ENCODE data around the gene FRS3.
"Not testable (repeated sequence)": the region's sequence is repeated elsewhere in the genome, so short reads cannot be mapped to it uniquely, and the experiment has no call there.

Gene FRS3

DNA sequence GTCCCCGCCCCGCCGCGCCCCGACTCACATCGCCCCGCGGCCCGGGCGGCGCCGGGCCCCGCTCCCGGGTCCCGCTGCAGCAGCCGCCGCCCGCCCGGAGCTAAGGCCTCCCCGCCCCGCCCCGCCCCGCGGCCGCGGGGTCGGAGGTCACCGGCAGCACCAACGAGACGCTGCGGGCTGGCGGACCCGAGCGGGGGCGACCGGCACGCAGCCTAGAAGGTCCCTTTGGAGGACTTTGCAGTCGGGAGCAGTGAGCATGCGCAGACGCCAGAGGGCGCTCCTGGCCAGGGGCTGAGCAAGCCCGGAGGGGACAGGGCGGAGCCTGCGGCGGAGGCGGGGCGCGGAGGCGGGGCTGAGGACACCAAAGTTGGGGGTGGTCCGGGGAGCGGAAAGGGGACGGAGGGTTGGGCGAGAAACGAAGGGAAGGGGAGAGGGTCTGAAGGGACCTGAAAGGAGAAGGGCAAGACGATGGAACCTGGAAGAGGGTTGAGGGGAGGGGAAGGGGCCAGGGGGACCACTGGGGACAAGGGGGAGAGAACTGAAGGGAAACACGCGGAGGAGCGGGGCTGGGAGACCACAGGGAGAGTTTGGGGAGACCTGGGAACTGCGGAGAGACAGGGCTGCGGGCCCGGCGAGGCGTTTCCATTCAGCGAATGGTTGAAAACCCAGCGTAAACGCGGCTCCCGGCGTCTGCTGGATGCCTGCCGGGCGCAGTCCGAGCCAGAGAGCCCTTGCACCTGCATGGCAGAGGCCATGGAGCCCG is at the start of gene FRS3:
TSS of gene FRS3 (minus strand) at position 113 of the 763 bp plus-strand sequence. CDS start 2,913 bp downstream, outside the sequence.
- no peak for FAIRE-seq

DNA sequence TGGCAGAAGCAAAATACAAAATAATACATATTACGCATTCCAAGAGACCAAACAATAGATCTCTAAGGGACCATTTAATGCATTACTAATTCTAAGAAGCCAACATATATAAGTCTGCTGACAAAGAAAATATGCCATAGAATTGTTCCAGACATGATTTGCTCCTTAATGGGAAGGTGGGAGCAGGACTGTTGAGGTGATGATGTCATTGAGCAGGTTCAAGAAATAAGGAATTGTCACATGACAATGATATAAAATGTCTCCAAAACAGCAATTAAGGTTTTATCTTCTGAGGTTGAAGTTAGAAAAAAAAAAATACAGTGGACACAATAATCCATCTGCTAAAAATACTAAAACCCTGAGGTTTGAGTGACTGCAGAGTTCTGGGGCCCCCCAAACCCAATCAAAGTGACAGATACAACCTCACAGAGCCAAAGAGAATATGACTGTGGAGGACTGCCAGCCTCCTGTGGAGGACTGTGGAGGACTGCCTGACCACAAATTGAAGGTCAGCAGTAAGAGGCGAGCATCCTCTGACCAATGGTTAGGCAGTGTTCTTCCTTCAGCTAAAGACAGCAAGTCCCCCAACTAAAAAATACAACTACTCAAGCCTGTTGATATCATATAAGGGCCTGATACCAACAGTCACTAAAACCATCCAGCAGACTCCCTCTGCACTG is 46.8 kb upstream of the FRS3 start:
- no peak for FAIRE-seq

DNA sequence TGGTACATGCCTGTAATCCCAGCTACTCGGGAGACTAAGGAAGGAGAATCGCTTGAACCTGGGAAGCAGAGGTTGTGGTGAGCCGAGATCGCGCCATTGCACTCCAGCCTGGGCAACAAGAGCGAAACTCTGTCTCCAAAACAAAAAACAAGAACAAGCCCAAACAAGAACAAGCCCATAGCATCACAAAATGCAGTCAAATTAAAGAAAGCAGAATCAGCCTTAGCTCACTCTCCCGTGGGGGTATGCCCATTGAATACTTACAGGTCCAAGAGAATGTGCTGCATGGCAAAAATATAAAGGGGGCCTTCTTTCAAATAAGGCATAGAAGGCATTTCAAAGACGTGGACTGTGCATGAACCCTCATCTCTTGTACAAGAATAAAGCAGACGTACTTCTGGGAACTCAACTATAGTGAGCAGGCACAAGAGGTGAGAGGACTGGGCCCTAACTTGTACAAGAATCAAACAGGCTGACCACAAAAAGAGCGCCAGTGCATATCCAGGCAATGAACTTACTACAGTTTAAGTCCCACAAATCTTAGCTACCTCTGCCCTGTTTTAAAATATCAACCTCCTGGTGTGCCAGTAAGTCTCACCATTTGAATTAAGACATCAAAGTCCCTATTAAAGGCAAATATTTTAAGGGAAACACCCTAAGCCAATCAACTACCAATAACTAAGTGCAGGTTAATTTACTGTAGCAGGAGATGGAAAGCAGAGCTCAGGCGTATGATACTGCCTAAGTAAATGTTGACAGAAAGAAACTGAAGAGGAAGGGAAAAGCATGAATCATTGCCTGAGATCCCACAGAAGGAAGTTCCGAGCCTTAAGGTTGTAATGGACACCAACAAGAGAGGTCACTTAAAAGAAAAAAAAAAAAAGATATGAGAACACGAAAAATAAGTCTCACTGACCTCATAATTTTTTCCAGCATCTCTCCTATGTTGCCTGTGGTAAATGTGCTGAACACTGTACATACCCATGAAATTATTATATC is 45.2 kb upstream of the FRS3 start:
- no peak for FAIRE-seq

DNA sequence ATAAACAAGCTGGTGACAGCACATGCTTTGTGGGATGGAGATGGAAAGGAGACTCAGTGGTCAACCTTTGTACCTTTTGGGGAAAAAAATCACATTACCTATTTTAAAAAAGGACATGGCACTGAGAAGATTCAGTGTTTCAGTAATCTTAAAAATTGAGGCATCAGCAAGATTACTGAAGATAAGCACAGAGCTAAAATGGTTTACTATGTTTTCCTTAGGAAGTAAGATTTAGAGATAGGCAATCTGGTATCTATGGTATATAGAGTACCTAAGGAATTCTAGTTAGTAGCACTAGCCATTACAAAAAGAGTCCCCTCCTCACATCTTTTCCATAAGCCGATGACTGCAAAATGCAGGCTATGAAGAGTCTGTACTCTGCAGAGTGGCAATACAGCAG is 43.5 kb upstream of the FRS3 start:
- FAIRE-seq: no peak

- no peak for FAIRE-seq
Observed at GRCh38 chr6:41822021-41822420, 42.3 kb upstream of the FRS3 start.

DNA sequence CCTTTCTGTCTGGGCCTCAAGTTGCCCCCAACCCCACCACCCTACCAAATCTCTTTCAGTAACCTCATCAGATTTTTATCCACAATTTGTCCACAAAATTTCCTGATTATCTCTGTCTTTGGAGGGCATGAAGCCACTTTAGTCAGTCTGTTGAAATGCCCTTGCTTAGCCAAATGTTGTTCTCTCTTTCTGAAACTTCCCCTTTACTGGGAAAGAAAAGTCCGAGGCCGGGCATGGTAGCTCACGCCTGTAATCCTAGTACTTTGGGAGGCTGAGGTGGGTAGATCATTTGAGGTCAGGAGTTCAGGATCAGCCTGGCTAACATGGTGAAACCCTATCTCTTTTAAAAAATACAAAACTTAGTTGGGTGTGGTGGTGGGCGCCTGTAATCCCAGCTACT is 41.6 kb upstream of the FRS3 start:
- FAIRE-seq: no peak

DNA sequence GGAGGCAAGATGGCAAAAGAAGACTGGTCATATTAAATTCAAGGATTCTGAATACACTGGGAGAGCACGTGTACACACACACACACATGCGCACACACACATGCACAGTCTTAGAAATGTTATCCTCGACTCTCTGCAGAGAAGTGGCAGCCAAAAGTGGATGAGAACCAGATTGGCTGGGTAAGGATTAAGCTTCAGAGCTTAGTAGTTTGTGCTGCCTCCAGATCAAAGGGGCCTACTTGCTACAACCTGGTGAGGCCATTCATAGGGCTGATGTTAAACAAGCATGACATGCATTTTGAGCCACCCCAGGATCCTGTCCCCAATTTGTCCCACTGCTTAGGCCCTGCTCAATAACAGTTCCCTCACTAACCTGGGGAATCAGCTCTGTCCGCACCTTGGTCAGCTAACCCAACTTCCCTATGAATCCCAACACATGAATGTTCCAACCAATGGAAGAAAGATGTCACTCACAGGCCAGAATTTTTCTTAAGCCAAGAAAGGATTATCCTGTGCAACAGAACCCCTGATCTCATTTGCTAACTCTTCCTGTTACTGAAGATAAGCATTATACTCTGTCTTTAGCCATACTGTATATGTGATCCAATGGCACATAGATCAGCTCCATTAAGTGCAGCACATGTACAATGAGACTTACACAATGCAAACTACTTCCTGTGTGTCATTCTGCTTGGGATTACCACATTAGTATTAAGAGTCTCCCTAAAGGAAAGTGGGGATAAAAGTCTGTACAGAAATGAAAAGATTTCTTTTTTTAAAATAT is 38.8 kb upstream of the FRS3 start:
- FAIRE-seq: no peak

GRCh38 chr6:41815587-41815986 is 35.9 kb upstream of the FRS3 start:
- FAIRE-seq: no peak

DNA sequence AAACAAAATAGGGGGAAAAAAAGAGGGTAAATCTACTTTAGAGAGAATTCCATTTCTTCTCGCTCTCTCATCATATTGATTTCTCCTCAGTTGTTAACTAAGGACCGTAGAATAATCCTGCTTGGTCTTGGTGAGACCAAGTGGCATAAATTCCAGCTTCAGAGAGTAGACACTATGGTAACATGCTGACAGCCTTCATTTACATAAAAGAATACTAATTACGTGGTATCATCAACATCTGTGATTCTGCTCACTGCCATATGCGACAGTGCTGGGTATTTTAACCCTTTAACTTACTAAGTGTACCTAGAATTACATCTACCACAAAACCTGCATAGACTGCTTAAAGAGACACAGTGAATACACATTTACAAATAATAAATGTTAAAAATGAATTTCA is 34.9 kb upstream of the FRS3 start:
- no peak for FAIRE-seq

DNA sequence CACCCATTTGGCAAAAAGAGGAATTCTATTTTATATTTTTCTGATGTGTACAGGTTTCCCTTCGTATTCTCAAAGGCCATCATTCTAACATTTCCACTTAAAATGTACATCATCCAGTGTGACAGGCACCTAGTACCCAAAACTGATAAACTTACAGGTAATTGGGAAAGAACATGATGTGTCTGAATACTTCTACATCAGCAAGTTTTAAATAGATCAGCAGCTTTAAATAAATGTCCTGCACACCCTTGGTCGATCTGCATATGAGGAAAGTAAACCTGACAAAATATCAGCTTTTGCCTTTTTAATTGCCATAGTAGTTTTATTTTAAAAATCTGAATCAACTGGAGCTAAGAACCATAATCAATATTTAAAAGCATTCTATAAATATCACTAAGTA is 34.3 kb upstream of the FRS3 start:
- FAIRE-seq: peak; percentile 72

GRCh38 chr6:41813469-41813868 is 33.8 kb upstream of the FRS3 start:
- FAIRE-seq: no peak

DNA sequence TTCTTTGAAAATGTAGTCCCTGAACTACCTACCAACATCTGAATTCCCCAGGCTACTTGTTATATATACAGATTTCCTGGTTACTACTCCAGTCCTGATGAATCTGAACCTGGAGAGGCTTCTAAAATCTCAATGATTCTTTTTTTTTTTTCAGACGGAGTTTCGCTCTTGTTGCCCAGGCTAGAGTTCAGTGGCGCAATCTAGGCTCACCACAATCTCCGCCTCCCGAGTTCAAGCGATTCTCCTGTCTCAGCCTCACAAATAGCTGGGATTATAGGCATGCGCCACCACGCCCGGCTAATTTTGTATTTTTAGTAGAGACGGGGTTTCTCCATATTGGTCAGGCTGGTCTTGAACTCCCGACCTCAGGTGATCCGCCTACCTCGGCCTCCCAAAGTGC is 32.2 kb upstream of the FRS3 start:
- FAIRE-seq: not testable (repeated sequence)

DNA sequence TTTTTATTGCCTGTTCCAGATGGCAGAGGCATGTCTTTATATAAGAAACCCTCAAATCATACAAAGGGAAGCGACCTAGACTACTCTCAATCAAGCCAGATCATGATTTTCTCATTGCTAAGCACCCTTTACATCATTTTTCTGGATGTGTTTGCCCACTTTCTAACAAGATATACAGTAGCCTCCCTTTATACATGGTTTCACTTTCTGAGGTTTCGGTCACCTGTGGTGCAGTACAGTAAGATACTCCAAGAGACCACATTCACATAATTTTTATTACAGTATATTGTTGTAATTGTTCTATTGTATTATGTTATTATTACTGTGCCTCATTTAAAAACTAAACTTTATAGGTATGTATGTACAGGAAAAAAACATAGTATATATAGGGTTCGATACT is 31.4 kb upstream of the FRS3 start:
- FAIRE-seq: no peak

GRCh38 chr6:41805830-41806774 is 26.4 kb upstream of the FRS3 start:
- no peak for FAIRE-seq

DNA sequence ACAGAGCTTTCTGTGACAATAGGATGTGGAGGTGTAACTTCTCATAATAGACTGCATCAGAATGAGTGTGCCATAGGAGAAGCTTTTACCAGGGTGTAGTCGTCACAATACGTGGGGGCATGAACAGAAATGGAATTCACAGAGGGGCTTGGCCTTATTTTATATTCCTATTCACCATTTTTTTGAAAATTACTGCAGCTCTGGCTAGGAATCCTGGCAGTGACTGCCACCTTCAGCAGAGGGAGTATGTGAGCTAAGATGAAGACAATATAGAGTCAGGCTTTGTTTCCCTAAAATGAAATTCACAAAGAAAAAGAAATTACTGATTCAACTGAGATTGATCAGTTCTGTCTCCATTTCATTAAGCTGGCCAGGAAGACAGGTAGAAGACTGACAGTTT is 21.7 kb upstream of the FRS3 start:
- FAIRE-seq: no peak

GRCh38 chr6:41799559-41799911 is 19.8 kb upstream of the FRS3 start:
- FAIRE-seq: no peak

- no peak for FAIRE-seq
Observed at GRCh38 chr6:41798901-41799558, 19.3 kb upstream of the FRS3 start.

DNA sequence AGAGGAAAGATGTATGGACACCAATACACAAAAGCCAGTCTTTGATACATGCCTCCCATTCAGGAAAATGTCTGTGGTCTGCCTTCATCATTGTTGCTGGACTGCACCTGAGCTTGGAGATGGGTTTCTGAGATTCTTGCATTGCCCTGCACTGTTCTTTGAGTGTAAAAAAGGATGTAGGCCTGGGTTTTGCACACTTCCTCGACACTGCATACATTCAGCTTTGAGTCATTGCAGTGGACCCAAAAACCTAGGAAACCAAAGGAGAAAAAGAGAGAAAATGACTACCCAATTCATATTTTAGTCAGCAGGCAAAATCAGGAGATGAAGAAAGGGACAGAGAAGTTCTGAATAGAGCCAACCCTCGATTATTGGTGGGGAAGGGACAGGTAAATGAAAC is 16.8 kb upstream of the FRS3 start:
- no peak for FAIRE-seq

DNA sequence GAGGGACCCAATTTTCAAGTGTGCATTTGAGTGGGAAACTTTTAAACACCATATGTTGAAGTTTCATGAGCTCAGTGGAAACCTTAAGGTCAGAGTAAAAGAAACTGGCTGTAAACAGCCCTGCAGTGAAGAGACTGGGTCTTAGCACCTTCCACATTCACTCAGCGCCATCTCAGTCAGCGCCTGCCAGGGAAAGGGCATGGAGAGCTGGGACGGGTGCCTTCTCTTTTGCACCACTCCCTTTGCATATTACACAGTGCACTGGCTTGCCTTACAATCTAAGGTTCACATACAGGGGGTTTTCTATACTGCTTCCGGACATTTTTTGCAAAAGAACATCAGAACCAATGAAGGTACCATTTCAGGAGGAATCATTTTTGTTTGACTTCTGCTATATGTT is 12.3 kb upstream of the FRS3 start:
- FAIRE-seq: no peak

- FAIRE-seq: no peak
Observed at GRCh38 chr6:41791305-41791704, 11.6 kb upstream of the FRS3 start.

DNA sequence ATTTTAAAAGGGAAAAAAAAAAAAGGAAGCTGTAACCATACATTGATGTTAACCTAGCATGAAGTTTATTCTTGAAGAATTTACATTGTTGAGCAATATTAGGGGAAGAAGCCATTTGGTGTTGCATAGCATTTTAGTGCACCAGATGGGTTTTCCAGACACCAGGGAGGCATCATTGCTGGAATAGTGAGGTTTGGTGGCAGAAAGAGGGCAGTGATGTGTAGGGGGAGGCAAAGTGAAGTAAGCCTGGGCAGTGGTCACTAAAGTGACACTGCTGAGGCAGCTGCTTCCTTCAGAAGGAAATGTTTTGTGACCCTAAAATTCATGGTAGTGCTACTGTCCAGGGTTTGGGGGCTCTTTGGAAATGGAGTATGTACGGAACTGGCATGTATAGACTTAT is 10.3 kb upstream of the FRS3 start:
- FAIRE-seq: no peak
